Calu3 (cell line): ENCODE measurements around the gene CCL21. TPM values are rescaled to one million over a fixed set of nuclear protein-coding genes. Genes with fewer than 3 reads are reported as not detected.
"Not testable (repeated sequence)": the region's sequence is repeated elsewhere in the genome, so short reads cannot be mapped to it uniquely, and the experiment has no call there.

Experiments used
- BruUV-seq: library from RNA; stranded (reverse); fragments of 400-500 nt; replicated peaks from 2 replicates; lab custom pipeline; 2021; lab: Mats Ljungman, UMichigan
- CTCF ChIA-PET: fragments of 300-600 bp; sonication (Branson Sonifier 250); formaldehyde crosslinking; loops from one replicate; lab custom pipeline; 2022; ENCODE audit warnings: antibody characterized with exemption; lab: Charles Lee
- DNase-seq: peaks from one replicate; pipeline ENCODE4 v3.0.0; 2022
- H3K27ac Mint-ChIP-seq: one replicate; pipeline ENCODE4 v1.8.0; 2022; ENCODE audit warnings: mixed read lengths; ENCODE audit not compliant: unreplicated experiment
- H3K27me3 Mint-ChIP-seq: one replicate; pipeline ENCODE4 v1.8.0; 2022; ENCODE audit warnings: mixed read lengths; ENCODE audit not compliant: unreplicated experiment
- H3K36me3 Mint-ChIP-seq: one replicate; pipeline ENCODE4 v1.8.0; 2022; ENCODE audit warnings: mild to moderate bottlenecking, moderate library complexity, mixed read lengths; ENCODE audit not compliant: insufficient read depth, unreplicated experiment
- H3K4me1 Mint-ChIP-seq: one replicate; pipeline ENCODE4 v1.8.0; 2022; ENCODE audit warnings: mild to moderate bottlenecking, low read depth, mixed read lengths; ENCODE audit not compliant: unreplicated experiment
- H3K4me3 Mint-ChIP-seq: one replicate; pipeline ENCODE4 v1.8.0; 2022; ENCODE audit warnings: mild to moderate bottlenecking, low read depth, moderate library complexity, mixed read lengths; ENCODE audit not compliant: unreplicated experiment
- H3K9me3 Mint-ChIP-seq: one replicate; pipeline ENCODE4 v1.8.0; 2022; ENCODE audit warnings: low read depth, mixed read lengths; ENCODE audit not compliant: unreplicated experiment
- intact Hi-C: fragments of 100-400 bp; cut with micrococcal nuclease; formaldehyde crosslinking; loops from one replicate; pipeline ENCODE4 v1.10.0; 2022; ENCODE audit not compliant: unreplicated experiment
- total RNA-seq: library from RNA; stranded (reverse); gene quantifications from 2 replicates; pipeline ENCODE4 v1.2.3, GENCODE V29; 2022
- TF ChIP-seq, protein P1 (sequence below): fragments of 200-600 bp; IDR thresholded peaks from one replicate; pipeline ENCODE4 v1.8.0; 2022; ENCODE audit warnings: antibody characterized with exemption; ENCODE audit not compliant: unreplicated experiment

CCL21 gene
- total RNA-seq, 1 experiment from 2014 or later = not detected

DNA sequence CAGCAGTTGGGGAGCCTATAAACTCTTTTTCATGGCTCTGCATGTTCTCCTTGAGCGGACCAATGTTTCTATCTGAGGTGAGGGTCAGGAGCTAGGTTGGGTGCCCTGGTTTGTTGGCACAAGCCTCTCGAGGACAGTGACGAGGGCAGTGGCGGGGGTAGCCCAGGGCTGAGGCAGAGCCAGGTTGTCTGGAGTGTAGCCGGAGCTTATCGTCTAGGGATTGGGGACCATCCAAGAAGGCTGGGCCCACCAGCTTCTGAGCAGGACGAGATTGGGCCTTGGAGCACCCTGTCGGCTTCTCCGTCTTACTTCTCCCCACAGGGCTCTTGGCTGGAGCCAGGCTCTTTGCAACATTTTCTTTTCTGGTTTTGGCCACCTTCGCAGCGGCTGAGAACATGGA lies 13.2 kb upstream of the CCL21 start:
- Mint-ChIP-seq H3K27ac (no peak overlapping the region), H3K36me3 (no peaks in the 10 kb centered on the region), H3K9me3 (no peaks in the 10 kb centered on the region), H3K27me3 (peaks cover 42% of the 10 kb centered on the region), H3K4me1 (peaks cover 2% of the 10 kb centered on the region), H3K4me3 (no peak overlapping the region)
- CTCF ChIA-PET = interaction anchor here (0.7 kb wide), 1 partner anchor 13 kb away, joined by 3 read pairs; the partner anchor contains the start of gene CCL21
- no TSS peak for BruUV-seq
- DNase-seq = no peak
- TF ChIP-seq, protein P1, sequence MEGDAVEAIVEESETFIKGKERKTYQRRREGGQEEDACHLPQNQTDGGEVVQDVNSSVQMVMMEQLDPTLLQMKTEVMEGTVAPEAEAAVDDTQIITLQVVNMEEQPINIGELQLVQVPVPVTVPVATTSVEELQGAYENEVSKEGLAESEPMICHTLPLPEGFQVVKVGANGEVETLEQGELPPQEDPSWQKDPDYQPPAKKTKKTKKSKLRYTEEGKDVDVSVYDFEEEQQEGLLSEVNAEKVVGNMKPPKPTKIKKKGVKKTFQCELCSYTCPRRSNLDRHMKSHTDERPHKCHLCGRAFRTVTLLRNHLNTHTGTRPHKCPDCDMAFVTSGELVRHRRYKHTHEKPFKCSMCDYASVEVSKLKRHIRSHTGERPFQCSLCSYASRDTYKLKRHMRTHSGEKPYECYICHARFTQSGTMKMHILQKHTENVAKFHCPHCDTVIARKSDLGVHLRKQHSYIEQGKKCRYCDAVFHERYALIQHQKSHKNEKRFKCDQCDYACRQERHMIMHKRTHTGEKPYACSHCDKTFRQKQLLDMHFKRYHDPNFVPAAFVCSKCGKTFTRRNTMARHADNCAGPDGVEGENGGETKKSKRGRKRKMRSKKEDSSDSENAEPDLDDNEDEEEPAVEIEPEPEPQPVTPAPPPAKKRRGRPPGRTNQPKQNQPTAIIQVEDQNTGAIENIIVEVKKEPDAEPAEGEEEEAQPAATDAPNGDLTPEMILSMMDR = no peak
- intact Hi-C loops = no loop called here

DNA sequence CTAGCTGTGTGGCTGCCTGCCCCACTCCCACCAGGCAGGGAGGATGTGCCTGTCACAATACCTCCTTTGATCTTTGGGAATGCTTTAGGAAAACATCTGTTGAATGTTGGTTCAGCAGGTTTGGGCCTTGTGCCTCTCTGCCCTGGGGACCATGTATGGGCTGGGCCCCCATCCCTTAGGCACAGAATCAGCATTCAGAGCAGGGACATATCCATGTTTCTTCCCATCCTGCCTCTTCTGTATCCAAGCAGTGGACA lies 9.8 kb upstream of the CCL21 start:
- not testable (repeated sequence) for H3K27ac Mint-ChIP-seq

GRCh38 chr9:34719021-34719768 lies 9.3 kb upstream of the CCL21 start:
- intact Hi-C loops = no loop called here
- H3K4me3 Mint-ChIP-seq = no peak overlapping the region
- CTCF ChIA-PET = no interaction called here
- no peak for DNase-seq
- TF ChIP-seq, protein P1 = no peak
- BruUV-seq = no TSS peak
- no peaks in the 10 kb centered on the region for H3K9me3 Mint-ChIP-seq
- H3K27ac Mint-ChIP-seq = no peak overlapping the region
- peaks cover 59% of the 10 kb centered on the region for H3K27me3 Mint-ChIP-seq
- peaks cover 9% of the 10 kb centered on the region for H3K4me1 Mint-ChIP-seq
- H3K36me3 Mint-ChIP-seq = no peaks in the 10 kb centered on the region

More for the DNA sequence above, 9.8 kb upstream of the CCL21 start:
- H3K4me1 Mint-ChIP-seq, DNase-seq, H3K9me3 Mint-ChIP-seq, intact Hi-C loops, H3K36me3 Mint-ChIP-seq, H3K4me3 Mint-ChIP-seq, CTCF ChIA-PET, BruUV-seq: not testable (repeated sequence)
- H3K27me3 Mint-ChIP-seq = peaks cover 54% of the 10 kb centered on the region

GRCh38 chr9:34717996-34718614 lies 8.2 kb upstream of the CCL21 start:
- CTCF ChIA-PET = no interaction called here
- no TSS peak for BruUV-seq
- no peaks in the 10 kb centered on the region for H3K9me3 Mint-ChIP-seq
- intact Hi-C loops = no loop called here
- no peak overlapping the region for H3K4me3 Mint-ChIP-seq
- H3K27ac Mint-ChIP-seq = no peak overlapping the region
- H3K27me3 Mint-ChIP-seq = peaks cover 70% of the 10 kb centered on the region
- no peaks in the 10 kb centered on the region for H3K36me3 Mint-ChIP-seq
- TF ChIP-seq, protein P1 = no peak
- peaks cover 9% of the 10 kb centered on the region for H3K4me1 Mint-ChIP-seq
- no peak for DNase-seq

- Mint-ChIP-seq H3K27me3 (peaks cover 70% of the 10 kb centered on the region), H3K36me3 (no peaks in the 10 kb centered on the region), H3K9me3 (no peaks in the 10 kb centered on the region), H3K4me3 (no peak overlapping the region), H3K4me1 (peaks cover 9% of the 10 kb centered on the region), H3K27ac (no peak overlapping the region)
- no TSS peak for BruUV-seq
- intact Hi-C loops = no loop called here
- TF ChIP-seq, protein P1 = no peak
- no peak for DNase-seq
- CTCF ChIA-PET = no interaction called here
Measured at GRCh38 chr9:34716711-34717110, 6.8 kb upstream of the CCL21 start.
